NCI-H2227 treated with DMSO at 0.1 percent for 48 hours (cell line): ENCODE measurements around the gene SNPH.
A peak's percentile ranks its signal among the peaks of the same experiment; 100 is the strongest.

ENCODE experiments used
- DNase-seq: peaks from one replicate; lab custom pipeline; 2025; lab: John Stamatoyannopoulos, UW

Gene SNPH

GRCh38 chr20:1325173-1326030 lies 59.3 kb downstream of the SNPH start:
- peak; percentile 97 for DNase-seq

- no peak for DNase-seq
Observed at GRCh38 chr20:1326031-1326930, 60.2 kb downstream of the SNPH start.

- DNase-seq: no peak
Observed at GRCh38 chr20:1327241-1327653, 61.2 kb downstream of the SNPH start.

- no peak for DNase-seq
Observed at GRCh38 chr20:1327827-1328679, 62.0 kb downstream of the SNPH start.

- DNase-seq: no peak
Observed at GRCh38 chr20:1328680-1329330, 62.7 kb downstream of the SNPH start, which contains the start of gene SDCBP2. TSS of gene SDCBP2 (minus strand) at chr20:1329139. CDS start at chr20:1320416, 8,723 bp downstream.

- no peak for DNase-seq
Observed at GRCh38 chr20:1330075-1330830, 64.2 kb downstream of the SNPH start.

- DNase-seq: no peak
Observed at GRCh38 chr20:1331101-1331500, 65.0 kb downstream of the SNPH start.

- no peak for DNase-seq
Observed at GRCh38 chr20:1331801-1332453, 65.8 kb downstream of the SNPH start.

GRCh38 chr20:1332749-1333300 lies 66.7 kb downstream of the SNPH start:
- DNase-seq: no peak

GRCh38 chr20:1333462-1334369 lies 67.6 kb downstream of the SNPH start:
- DNase-seq: no peak

GRCh38 chr20:1334370-1334731 lies 68.3 kb downstream of the SNPH start:
- no peak for DNase-seq

- DNase-seq: no peak
Observed at GRCh38 chr20:1334761-1335160, 68.7 kb downstream of the SNPH start.

- DNase-seq: no peak
Observed at GRCh38 chr20:1335961-1336698, 70.0 kb downstream of the SNPH start.

GRCh38 chr20:1336699-1337367 lies 70.7 kb downstream of the SNPH start:
- no peak for DNase-seq

- DNase-seq: no peak
Observed at GRCh38 chr20:1337441-1337840, 71.3 kb downstream of the SNPH start.

GRCh38 chr20:1338096-1338495 lies 72.0 kb downstream of the SNPH start:
- DNase-seq: no peak

GRCh38 chr20:1338801-1339200 lies 72.7 kb downstream of the SNPH start:
- DNase-seq: no peak
